GM13976 (cell line): ENCODE results near the gene LMF1.

Experiments used
- DNase-seq: peaks from one replicate; pipeline ENCODE4 v3.0.0; 2012; ENCODE audit warnings: low spot score
- CTCF ChIP-seq: IDR thresholded peaks from 2 replicates; pipeline ENCODE4 v1.5.1; 2012; ENCODE audit warnings: borderline replicate concordance, mild to moderate bottlenecking; ENCODE audit not compliant: insufficient read depth; ENCODE audit errors: extremely low read depth, missing control alignments, control extremely low read depth
- in situ Hi-C: fragments of 300-500 bp; cut with MboI; formaldehyde crosslinking; loops from one replicate; pipeline ENCODE4 v1.12.0; 2022; ENCODE audit warnings: low sequenced_read_pairs, mixed read lengths, inconsistent platforms; ENCODE audit not compliant: unreplicated experiment

Gene LMF1

GRCh38 chr16:965487-965886 lies 5.3 kb downstream of the LMF1 start:
- DNase-seq = no peak
- in situ Hi-C loops = no loop called here
- no peak for TF ChIP-seq CTCF

GRCh38 chr16:965036-965395 lies 5.8 kb downstream of the LMF1 start:
- in situ Hi-C loops = no loop called here
- DNase-seq = no peak
- no peak for TF ChIP-seq CTCF

- no peak for DNase-seq
- no peak for TF ChIP-seq CTCF
- in situ Hi-C loops = no loop called here
These were observed 6.3 kb downstream of the LMF1 start for GRCh38 chr16:964356-965035.

- in situ Hi-C loops = no loop called here
- no peak for TF ChIP-seq CTCF
- no peak for DNase-seq
These were observed 6.9 kb downstream of the LMF1 start for GRCh38 chr16:963913-964312.

GRCh38 chr16:962901-963814 lies 7.6 kb downstream of the LMF1 start:
- no peak for TF ChIP-seq CTCF
- in situ Hi-C loops = no loop called here

GRCh38 chr16:962366-962765 lies 8.4 kb downstream of the LMF1 start:
- DNase-seq = no peak
- in situ Hi-C loops = no loop called here
- no peak for TF ChIP-seq CTCF

More at GRCh38 chr16:962901-963814, 7.6 kb downstream of the LMF1 start:
- no peak for DNase-seq
